Esophagus squamous epithelium (tissue), 5 donors: ENCODE data around the gene RCOR1. TPM values are rescaled to one million over a fixed set of nuclear protein-coding genes. Genes with fewer than 3 reads are reported as not detected.

ENCODE experiments used
- DNase-seq: peaks from one replicate; lab custom pipeline; 2025; lab: John Stamatoyannopoulos, UW
- H3K27ac ChIP-seq, 4 donors: fragments of 200-600 bp; sonication (generic); one replicate each; pipeline ENCODE4 v1.5.1; 2016 to 2019; ENCODE audit warnings: mild to moderate bottlenecking in 1 of 4
- H3K27me3 ChIP-seq, 4 donors: fragments of 200-600 bp; sonication (generic); 1 replicate in 3 of 4; 2 replicates in 1 of 4; pipeline versions ENCODE4 v1.5.1 to v1.6.0; 2017 to 2021; ENCODE audit warnings: antibody characterized with exemption in 1 of 4
- H3K36me3 ChIP-seq, 3 donors: fragments of 200-600 bp; sonication (generic); one replicate each; pipeline ENCODE4 v1.5.1; 2016 to 2019
- H3K4me1 ChIP-seq, 3 donors: fragments of 200-600 bp; sonication (generic); one replicate each; pipeline ENCODE4 v1.5.1; 2017 to 2019
- H3K4me3 ChIP-seq, 4 donors: fragments of 200-600 bp; sonication (generic); 1 replicate in 3 of 4; 2 replicates in 1 of 4; pipeline ENCODE4 v1.5.1; 2016 to 2019; ENCODE audit warnings: mild to moderate bottlenecking in 2 of 4, moderate library complexity in 1 of 4
- H3K9me3 ChIP-seq, 3 donors: fragments of 200-600 bp; sonication (generic); one replicate each; pipeline ENCODE4 v1.5.1; 2016 to 2019
- CTCF ChIP-seq, 6 experiments: fragments of 450-650 bp in 4 of 6; fragments of 200-600 bp in 2 of 6; sonication (generic) in 2 of 6; IDR thresholded peaks; one replicate each; pipeline ENCODE4 v1.5.1; 2016 to 2019; ENCODE audit warnings: antibody characterized with exemption in 6 of 6, mild to moderate bottlenecking in 4 of 6, moderate library complexity in 4 of 6
- POLR2A ChIP-seq, 4 donors: fragments of 450-650 bp; IDR thresholded peaks; one replicate each; pipeline ENCODE4 v1.6.1; 2017; ENCODE audit warnings: antibody characterized with exemption in 4 of 4, mild to moderate bottlenecking in 4 of 4, moderate library complexity in 3 of 4
- WGBS, 2 donors: methylation state at CpG; one replicate each; pipeline ENCODE4 v1.1.5; 2018; 5-methylcytosine and 5-hydroxymethylcytosine counted together
- intact Hi-C: fragments of 100-400 bp; cut with DNase I; formaldehyde crosslinking; loops from one replicate; pipeline ENCODE4 v1.15.0; 2022
- total RNA-seq, 4 donors: library from RNA; depleted of rRNA; stranded (reverse); fragments of >200 nt; gene quantifications; one replicate each; pipeline ENCODE4 v1.1.0, GENCODE V29; 2016
- donor health status: DM: yes; HTN: yes; CAD: no.

The RCOR1 gene
- total RNA-seq, 4 donors from 2014 or later: 25.6 to 56.9 (median 35.2) TPM

DNA sequence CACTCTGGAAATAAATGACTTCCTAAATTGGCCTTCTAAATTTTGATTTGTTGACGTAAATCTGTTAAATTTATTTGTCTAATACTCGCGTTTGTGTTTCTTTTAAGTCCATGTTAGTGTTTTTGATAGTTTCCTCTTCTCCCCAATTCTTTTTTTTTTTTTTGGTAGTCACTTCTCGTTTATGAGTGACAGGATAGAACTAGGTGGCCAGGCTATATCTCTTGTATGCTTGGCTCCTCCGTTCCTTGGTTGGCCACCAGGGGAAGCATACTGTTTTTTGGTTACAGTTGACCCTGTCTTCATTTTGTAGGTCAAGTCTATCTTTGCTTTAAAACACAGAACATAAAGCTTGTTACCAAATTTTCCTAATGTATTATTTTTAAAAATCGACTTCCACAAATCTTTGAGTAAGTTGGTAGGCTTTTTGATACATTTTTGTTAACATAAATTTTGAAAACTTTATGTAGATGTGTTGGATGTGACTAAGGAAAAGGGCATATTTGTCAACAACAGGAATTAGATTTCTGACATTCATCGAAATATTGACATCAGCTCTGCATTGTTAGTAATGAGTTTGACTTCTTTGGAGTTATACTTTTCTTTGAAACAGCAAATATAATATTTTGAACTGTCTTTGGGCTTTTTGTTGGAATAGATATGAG lies 2.2 kb downstream of the RCOR1 start:
- H3K27me3 ChIP-seq: no peaks in the 10 kb centered on the region
- 11 to 15% methylated on average over 7 of the region's 7 CpGs for WGBS, 2 donors
- intact Hi-C loops: loop anchor here (5.0 kb wide), 1 partner anchor 72 kb away; no protein-coding TSS in a partner anchor
- H3K36me3 ChIP-seq: peaks cover 0 to 33% (median 0%) of the 10 kb centered on the region in 3 donors
- peak overlapping the region in 3 of 4 donors; percentile 96 to 100 (median 99) for H3K27ac ChIP-seq
- H3K9me3 ChIP-seq: no peaks in the 10 kb centered on the region
- no peak for DNase-seq
- H3K4me1 ChIP-seq: peaks cover 4 to 54% (median 14%) of the 10 kb centered on the region in 3 donors
- peak overlapping the region; percentile 72 to 94 (median 88) for H3K4me3 ChIP-seq
- TF ChIP-seq POLR2A (IDR thresholded peaks at IDR 0.05): no peak
- TF ChIP-seq CTCF (IDR thresholded peaks at IDR 0.05): peak; percentile 74 to 93 (median 88)

GRCh38 chr14:102601378-102601925 lies 9.0 kb downstream of the RCOR1 start:
- 100% methylated on average over 1 of the region's 1 CpG for WGBS, 2 donors
- DNase-seq: no peak
- TF ChIP-seq CTCF (IDR thresholded peaks at IDR 0.05) (no peak), POLR2A (IDR thresholded peaks at IDR 0.05) (no peak)
- Histone ChIP-seq H3K4me1 (peaks cover 11 to 67% (median 35%) of the 10 kb centered on the region in 3 donors), H3K9me3 (no peaks in the 10 kb centered on the region), H3K27ac (peak overlapping the region in 1 of 4 donors; percentile 42), H3K27me3 (no peaks in the 10 kb centered on the region), H3K4me3 (no peak overlapping the region), H3K36me3 (peaks cover 0 to 28% (median 0%) of the 10 kb centered on the region in 3 donors)
- intact Hi-C loops: no loop called here

GRCh38 chr14:102602421-102603292 lies 10.2 kb downstream of the RCOR1 start:
- peaks cover 11 to 74% (median 38%) of the 10 kb centered on the region in 3 donors for H3K4me1 ChIP-seq
- H3K27ac ChIP-seq: peak overlapping the region; percentile 32 to 70 (median 54)
- peaks cover 0 to 18% (median 0%) of the 10 kb centered on the region in 3 donors for H3K36me3 ChIP-seq
- H3K9me3 ChIP-seq: no peaks in the 10 kb centered on the region
- intact Hi-C loops: no loop called here
- WGBS, 2 donors: 53 to 54% methylated on average over 15 to 16 of the region's 16 CpGs
- TF ChIP-seq POLR2A (IDR thresholded peaks at IDR 0.05): no peak
- no peak for TF ChIP-seq CTCF (IDR thresholded peaks at IDR 0.05)
- DNase-seq: no peak
- no peak overlapping the region for H3K4me3 ChIP-seq
- no peaks in the 10 kb centered on the region for H3K27me3 ChIP-seq

DNA sequence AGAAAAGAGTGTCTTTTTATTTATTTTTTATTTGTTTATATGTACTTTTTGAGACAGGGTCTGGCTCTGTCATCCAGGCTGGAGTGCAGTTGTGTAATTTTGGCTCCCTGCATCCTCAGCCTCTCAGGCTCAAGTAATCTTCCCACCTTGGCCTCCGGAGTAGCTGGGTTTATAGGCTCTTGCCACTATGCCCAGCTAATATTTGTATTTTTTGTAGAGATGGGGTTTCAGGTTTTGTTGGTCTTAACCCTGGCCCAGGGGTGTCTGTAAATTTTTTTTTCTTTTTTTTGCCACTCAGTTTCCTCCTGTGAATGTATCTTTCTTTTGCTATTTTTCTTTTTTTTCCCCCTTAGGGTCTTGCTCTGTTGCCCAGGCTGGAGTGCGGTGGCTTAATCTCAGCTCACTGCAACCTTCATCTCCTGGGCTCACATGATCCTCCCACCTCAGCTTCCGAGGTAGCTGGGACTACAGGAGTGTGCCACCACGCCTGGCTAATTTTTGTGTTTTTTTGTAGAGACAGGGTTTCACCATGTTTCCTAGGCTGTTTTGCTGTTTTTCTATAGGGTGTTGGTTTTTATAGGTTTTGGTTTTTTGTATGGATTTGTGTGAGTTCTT lies 11.0 kb downstream of the RCOR1 start:
- intact Hi-C loops: no loop called here
- no peak for DNase-seq
- 66 to 93% methylated on average over 4 of the region's 4 CpGs for WGBS, 2 donors
- peaks cover 11 to 77% (median 38%) of the 10 kb centered on the region in 3 donors for H3K4me1 ChIP-seq
- H3K27ac ChIP-seq: peak overlapping the region in 2 of 4 donors; percentile 63 to 70
- no peak for TF ChIP-seq POLR2A (IDR thresholded peaks at IDR 0.05)
- no peak for TF ChIP-seq CTCF (IDR thresholded peaks at IDR 0.05)
- H3K36me3 ChIP-seq: peaks cover 0 to 14% (median 0%) of the 10 kb centered on the region in 3 donors
- H3K4me3 ChIP-seq: no peak overlapping the region
- H3K9me3 ChIP-seq: no peaks in the 10 kb centered on the region
- H3K27me3 ChIP-seq: no peaks in the 10 kb centered on the region
